ENCODE measurements around the gene ZNF837.

DNA sequence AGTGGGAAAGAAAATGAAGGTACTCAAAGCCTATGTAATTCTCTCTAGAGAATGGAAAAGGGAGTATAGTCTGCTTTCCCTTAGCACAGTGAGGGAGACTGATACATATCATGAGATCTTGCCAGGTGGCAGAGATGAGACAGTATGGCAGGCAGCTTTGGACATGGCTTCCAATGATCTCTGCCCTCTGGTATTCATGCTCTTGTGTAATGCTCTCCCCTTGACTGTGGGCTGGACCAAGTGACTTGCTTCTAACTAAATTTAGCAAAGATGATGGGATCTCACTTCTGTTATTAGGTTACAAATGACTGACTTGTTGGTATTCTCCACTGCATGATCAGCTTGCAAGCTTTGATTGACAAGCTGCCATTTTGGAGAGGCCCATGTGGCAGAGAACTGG, 48.9 kb upstream of the ZNF837 start:
- TF ChIP-seq ARNT (IDR thresholded peaks at IDR 0.05) (no peak), FOXA1 (IDR thresholded peaks at IDR 0.05) (no peak), SP1 (IDR thresholded peaks at IDR 0.05) (no peak), FOXM1 (IDR thresholded peaks at IDR 0.05; ENCODE audit: borderline replicate concordance) (no peak)

Data from HEK293T (cell line).